GM12874 (cell line): Measurements from ENCODE around the gene ATG16L2.
A peak's percentile ranks its signal among the peaks of the same experiment; 100 is the strongest.

Experiments used
- TF ChIP-seq, protein P1 (sequence below): IDR thresholded peaks from 2 replicates; pipeline ENCODE4 v1.5.1; 2011; ENCODE audit warnings: low read depth, mild to moderate bottlenecking, control low read depth, low read length, moderate library complexity; ENCODE audit not compliant: insufficient read depth

ATG16L2 gene

DNA sequence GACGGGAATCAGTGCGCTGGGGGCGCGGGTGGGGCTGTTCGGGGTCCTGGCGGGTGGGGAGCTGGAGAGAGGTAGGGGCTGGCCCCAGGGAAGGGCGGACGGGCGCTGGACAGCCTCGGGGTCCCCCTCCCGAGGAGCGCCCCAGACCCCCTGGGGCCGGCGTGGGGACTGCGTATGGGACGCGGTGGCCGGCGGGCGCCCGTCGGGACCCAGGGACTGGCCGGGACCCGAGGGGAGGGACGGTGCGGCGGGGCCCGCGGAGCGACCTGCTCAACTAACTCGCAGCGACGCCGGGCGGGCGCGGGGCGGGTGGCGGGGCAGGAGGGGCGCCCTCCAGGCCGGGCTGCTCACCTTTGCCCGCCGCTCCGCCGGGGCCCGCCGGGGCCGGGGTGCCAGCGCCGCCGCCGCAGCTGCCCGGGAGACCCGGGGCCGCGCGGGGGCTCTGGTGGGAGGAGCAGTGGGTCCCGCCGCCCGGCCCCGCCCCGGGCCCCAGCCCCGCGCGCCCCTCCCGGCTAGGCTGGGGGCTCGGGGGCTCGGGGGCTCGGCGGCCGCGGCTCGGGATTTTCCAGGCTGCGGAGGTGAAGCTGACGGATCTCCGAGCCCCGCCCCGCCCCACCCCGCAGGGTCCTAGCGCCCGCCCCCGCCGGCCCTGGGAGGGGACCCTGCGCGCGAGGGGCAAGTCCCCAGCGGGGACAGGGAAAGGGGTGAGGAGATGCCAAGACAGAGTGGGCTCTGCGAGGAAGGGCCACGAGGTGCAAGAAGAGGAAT is 32.7 kb upstream of the ATG16L2 start:
- TF ChIP-seq, protein P1, sequence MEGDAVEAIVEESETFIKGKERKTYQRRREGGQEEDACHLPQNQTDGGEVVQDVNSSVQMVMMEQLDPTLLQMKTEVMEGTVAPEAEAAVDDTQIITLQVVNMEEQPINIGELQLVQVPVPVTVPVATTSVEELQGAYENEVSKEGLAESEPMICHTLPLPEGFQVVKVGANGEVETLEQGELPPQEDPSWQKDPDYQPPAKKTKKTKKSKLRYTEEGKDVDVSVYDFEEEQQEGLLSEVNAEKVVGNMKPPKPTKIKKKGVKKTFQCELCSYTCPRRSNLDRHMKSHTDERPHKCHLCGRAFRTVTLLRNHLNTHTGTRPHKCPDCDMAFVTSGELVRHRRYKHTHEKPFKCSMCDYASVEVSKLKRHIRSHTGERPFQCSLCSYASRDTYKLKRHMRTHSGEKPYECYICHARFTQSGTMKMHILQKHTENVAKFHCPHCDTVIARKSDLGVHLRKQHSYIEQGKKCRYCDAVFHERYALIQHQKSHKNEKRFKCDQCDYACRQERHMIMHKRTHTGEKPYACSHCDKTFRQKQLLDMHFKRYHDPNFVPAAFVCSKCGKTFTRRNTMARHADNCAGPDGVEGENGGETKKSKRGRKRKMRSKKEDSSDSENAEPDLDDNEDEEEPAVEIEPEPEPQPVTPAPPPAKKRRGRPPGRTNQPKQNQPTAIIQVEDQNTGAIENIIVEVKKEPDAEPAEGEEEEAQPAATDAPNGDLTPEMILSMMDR: no peak

- TF ChIP-seq, protein P1: no peak
Observed at GRCh38 chr11:72782081-72782920, 31.9 kb upstream of the ATG16L2 start.

DNA sequence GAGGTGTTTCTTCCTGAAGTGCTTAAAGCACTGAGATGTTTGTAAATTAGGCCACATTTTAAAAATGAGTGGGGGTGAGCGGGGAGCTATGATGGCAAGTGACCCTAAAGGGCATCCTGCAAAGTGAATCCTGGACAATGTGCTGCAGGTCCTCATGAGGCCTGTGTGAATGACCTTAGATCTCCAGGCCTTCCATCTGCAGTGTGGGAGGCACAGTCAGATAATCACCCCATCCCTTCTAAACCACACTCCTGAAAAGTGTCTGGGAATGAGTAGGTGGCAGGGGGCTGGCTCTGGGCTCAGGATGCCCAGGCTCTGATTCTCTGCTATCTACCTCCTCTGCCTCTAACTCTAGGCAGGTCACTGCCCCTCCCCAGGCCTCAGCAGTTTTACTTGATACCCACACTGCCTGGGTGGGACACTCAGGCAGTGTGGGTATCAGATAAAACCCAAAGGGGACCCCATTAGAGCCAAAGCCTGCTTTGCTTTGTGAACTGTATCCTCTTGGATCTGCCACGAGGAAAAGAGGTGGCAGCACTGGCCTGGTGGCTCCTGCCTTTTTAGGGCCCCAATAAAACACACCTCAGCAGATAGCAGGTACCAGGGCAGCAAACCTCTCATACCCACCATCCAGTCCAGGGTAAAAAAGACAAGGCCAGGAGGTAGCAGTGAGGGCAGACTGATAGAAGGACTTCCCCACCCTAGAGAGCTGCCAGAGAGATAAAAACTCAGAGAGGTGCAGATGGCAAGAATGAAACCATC is 30.9 kb upstream of the ATG16L2 start:
- TF ChIP-seq, protein P1: no peak

GRCh38 chr11:72784662-72785061 is 29.5 kb upstream of the ATG16L2 start:
- TF ChIP-seq, protein P1: no peak

GRCh38 chr11:72786305-72787215 is 27.7 kb upstream of the ATG16L2 start:
- TF ChIP-seq, protein P1: no peak

DNA sequence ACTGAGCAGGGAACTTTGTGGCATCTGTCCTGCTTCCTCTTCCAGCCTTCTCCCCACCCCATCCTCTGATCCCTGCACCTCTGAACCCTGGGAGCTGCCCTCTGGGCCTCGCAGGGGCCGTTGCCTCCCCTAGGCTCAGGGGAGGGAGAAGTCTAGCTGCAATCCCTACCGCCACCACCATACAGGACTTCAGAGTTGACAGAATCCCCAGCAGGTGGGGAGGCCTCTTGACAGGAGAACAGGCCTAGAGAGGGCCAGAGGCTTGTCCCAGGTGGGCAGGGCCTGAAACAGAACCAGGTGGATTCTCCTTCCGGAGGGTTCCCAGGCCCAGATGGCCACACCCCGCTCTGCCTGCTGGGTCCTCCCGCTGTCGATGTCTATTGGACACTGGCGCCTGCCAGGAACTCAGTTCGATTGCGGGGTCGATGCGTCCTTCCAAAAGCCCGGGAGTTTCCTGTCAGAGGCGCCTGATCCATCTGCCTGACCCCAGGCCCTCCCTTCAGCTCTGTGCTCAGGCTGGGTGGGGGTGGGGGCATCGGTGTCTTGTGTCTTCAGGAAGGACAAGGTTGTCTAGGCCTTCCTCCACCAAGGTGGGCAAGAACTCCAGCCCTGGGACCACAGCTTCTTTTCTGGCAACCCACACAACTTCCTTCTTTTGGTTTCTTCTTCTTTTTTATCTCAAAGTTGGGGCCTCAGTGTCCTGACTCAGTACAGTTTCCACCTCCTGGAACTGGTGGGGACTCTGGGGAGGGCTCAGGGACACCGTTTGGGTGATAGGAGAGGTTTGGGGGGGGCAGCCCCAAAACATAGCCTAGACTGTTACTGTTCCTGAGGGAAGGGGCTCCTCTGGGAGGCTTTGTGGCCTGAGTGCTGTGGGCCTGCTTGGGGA is 26.8 kb upstream of the ATG16L2 start:
- TF ChIP-seq, protein P1: peak; percentile 37; the same call in 1 of the 2 replicates
